ENCODE results near the gene IFFO2.

IFFO2 gene

GRCh38 chr1:18919197-18919905 is 37.1 kb downstream of the IFFO2 start:
- no peak for DNase-seq (ENCODE audit: low spot score)

GRCh38 chr1:18918417-18918816 is 38.1 kb downstream of the IFFO2 start:
- no peak for DNase-seq (ENCODE audit: low spot score)

GRCh38 chr1:18917071-18917799 is 39.2 kb downstream of the IFFO2 start:
- no peak for DNase-seq (ENCODE audit: low spot score)

- DNase-seq (ENCODE audit: low spot score), result no peak
Observed at GRCh38 chr1:18915341-18915740, 41.1 kb downstream of the IFFO2 start.

- DNase-seq (ENCODE audit: low spot score), result peak; percentile 71
Observed at GRCh38 chr1:18913065-18913835, 43.2 kb downstream of the IFFO2 start.

DNA sequence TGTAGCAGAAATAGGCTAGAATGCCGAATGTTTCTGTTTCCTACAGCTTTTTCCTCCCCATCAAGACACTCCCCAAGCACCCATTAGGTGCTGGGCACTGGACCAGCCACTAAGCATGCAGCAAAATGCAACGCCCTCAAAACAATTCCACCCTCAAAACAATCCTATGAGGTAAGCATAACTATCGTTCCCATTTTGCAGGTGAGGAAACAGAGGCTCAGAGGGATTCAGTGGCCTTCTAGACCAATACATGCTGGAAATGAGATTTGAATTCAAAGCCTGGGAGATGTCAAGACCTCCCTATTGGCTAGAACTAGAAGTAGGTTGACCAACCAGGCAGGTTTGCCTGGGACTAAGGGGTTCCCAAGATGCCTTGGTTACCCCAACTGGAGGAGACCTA is 43.9 kb downstream of the IFFO2 start:
- DNase-seq (ENCODE audit: low spot score), result no peak

DNA sequence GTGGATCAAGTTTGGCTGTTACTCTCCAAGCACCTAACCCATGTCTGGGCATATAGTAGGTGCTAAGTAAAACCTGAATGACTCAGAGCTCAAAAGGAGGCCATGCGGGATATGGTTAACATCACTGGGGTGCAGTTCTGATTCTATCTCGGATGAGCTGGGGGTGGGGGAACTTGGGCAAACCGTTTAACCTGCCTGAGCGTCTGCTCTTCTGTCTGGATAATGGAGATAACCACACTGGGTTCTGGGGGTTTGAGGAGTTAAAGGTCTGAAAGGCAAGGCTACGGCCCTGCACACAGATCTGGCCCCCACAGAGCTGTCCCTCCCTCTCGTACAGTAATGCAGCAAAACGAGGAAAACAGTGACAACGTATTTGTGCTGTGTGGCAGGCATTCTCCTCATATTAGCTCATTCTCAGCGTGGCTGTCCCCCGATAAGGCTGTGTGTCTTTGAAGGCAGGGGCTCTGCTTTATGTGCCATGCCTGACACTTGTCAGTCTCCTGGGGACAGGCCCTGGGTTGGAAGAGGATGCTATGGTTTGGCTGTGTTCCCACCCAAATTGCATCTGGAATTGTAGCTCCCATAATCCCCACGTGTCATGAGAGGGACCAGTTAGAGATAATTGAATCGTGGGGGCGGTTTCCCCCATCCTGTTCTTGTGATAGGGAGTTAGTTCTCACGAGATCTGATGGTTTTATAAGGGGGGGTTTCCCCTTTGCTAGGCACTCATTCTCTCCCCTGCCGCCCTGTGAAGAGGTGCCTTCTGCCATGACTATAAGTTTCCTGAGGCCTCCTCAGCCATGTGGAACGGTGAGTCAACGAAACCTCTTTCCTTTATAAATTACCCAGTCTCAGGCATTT is 47.3 kb downstream of the IFFO2 start:
- DNase-seq (ENCODE audit: low spot score), result no peak

DNA sequence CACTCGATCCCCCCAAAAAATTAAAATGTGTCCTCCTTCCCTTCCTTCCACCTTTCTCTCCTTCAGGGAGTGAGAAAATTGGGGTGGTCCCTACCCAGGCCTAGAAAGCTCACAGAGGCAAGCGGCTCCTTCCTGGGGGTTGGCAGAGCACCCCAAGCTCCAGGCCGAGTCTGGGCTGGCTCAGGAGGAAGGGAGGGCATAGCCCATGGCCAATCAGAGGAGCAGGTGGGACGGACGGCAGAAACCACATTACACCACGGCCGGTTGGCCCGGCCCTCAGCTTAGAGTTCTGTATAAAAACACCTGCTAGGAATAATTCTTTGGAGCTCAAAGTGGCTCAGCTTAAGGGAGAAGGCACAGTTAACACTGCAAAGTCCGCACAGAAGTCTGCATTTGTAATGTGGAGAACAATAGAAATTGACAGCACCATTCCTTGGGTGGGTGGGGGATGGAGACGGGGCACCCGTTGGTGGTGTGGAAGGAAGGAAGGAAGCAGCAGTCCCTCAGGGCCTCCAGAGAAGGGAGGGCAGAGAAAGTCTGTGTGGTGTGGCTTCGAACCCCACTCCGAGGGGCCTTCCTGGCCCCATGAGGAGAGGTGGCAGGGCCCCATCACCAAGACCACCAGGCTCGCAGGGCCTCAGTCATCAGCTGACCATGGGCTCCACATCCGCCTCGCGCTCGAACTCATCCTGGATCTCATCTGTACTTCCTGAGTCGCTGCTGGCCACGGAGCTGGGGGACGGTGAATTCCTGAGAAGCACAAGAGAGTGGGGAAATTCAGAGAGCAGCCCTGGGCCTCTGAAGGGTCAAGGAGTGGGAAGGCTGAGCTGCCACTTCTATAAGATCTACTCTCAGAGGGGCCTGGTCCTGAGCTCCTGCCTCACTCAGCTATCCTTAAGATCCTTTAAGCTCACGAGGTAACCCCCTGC is 48.3 kb downstream of the IFFO2 start:
- DNase-seq (ENCODE audit: low spot score), result no peak

DNA sequence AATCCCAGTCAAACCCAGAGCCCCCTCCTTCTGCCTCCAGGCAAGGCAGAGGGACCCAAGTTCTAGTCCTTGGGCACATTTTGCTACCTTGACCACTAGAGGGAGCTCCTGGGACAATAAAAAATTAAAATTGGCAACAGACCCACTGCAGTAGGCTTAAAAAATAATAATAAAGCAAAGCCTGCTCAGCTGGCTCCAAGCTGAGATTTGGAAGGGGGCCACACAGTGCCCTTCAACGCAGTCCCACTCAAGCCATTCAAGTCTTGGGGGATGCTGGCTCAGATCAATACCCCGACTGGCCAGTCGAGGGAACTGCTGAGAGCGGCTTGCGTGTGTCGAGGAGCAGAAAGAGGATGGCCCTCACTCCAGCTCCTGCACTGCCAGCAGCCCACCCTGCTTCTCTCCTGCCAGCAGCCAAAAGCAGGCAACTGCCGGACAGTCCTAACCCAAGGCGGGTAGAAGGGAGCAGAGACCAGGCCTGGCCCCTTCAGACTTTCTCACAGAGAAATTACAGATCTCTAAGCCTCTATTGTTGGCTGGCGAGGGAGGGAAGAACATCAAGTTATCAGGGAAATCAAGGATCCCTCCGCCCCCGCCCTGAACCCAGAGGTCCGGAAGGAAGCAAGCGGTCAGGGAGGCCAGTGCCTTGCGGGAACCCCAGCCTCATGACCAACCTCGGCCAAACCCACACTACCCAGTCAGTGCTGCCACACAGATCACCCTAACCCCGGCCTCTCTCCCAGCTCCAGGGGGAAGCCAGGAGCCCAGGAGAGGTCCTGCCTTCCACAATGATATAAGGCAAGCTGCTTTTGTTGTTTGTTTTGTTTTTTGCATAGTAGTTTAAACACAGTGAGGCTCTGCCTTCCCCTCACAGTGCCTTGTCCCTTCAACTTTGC is 49.2 kb downstream of the IFFO2 start:
- peak; percentile 82 for DNase-seq (ENCODE audit: low spot score)

- DNase-seq (ENCODE audit: low spot score), result no peak
Observed at GRCh38 chr1:18903291-18903756, 53.2 kb downstream of the IFFO2 start.

DNA sequence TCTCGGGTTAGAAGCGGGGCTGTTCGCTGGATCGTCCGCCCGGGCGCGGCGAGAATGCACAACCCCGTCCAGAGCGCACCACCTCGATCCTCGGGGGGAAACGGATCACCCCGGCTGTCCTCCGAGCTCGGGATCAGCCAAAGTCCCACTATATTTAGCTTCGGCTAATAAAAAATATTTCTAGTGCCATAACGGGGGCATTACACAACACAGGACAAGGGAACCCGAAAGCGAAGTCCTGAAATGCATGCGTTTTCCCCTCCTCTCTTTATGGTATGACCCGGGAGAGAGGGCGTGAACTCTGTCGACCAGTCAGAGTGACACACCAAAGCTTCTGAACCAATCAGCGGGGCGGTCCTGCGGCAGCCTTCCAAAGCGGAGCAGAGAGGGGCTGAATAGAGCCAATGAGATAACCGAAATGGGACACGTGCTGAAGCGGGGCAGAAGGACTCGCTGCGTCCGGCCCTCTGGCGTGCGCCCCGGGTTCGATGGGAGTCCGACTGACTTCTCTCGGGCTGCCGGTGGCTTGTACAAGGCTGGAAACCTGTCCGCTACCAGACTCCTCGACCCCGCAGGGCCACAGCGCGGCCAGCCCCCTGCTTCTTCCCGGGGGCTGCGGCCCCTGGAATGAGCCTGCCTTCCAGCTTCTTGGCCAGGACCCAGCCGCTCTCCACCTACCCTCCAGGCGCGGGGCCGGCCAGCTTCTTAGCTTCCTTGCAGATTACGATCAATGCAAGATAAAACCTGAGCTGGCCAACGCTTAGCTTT is 53.8 kb downstream of the IFFO2 start, which contains the start of gene ALDH4A1:
Gene ALDH4A1, minus strand, starts transcription at position 33 of the 768 bp plus-strand sequence. Its CDS starts 32 bp downstream, at position 1.
- DNase-seq (ENCODE audit: low spot score), result peak; percentile 96

DNA sequence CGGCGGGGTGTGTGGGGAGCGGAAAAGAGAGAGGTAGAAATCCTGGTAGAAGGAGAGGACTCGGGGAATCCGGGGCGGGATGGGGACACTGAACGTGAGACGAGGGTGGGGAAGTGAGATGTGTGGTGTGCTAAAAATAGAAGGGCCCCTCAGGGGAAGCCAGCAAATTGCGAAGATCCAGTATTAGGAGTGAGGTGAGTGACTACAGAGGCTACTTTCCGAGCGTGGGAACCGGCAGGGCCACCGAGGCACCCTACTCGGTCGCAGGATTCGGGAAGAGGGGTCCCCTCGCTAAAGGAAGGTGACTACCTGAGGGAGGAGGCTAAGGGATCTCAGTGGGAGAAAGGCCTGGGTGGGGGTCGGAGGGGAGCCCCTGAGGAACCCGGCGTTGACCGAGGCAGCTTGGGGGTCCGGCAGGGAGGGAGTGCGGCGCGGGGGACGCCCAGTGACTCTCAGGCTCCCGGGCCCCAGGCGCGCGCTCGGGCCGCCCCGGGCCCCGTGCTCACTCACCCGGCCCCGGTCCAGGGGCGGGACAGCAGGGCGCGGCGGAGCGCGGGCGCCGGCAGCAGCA is 54.4 kb downstream of the IFFO2 start:
- DNase-seq (ENCODE audit: low spot score), result no peak

DNA sequence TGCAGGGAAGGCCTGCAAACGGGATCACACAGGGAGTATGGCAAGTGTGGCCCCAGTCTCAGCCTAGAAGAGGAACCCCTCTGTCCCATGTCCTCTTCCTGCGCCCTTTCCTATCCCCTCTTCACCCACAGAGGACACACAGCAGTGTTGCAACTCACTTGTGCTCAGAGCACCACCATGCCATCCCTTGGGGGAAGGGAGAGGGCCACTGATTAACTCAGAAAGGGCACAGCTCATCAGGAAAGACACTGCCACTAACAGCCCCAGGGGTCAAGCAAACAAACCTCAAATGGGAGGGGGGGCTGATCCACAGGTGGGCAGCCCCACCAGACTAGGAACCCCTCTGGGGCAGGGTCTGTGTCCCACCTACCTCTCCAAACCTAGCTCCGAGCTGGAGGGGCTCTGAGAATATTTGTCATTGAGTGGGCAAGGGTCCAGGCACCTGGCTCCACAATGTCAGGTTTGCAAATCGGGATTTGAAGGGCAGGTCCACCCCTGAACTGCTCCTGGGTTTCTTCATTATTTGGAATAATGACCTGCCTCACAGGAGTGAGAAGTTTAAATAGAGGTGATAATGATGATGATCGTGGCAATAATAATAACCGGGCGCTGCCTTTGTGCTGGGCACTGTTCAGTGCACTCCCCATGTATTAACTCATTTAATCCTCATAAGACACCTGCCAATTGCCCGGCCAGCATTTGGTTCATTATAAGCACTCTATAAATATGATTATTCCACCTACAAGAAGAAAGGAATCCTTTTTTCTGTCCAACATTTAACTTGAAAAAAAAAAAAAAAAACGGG is 55.1 kb downstream of the IFFO2 start:
- no peak for DNase-seq (ENCODE audit: low spot score)

GRCh38 chr1:18900303-18900841 is 56.1 kb downstream of the IFFO2 start:
- DNase-seq (ENCODE audit: low spot score), result no peak

DNA sequence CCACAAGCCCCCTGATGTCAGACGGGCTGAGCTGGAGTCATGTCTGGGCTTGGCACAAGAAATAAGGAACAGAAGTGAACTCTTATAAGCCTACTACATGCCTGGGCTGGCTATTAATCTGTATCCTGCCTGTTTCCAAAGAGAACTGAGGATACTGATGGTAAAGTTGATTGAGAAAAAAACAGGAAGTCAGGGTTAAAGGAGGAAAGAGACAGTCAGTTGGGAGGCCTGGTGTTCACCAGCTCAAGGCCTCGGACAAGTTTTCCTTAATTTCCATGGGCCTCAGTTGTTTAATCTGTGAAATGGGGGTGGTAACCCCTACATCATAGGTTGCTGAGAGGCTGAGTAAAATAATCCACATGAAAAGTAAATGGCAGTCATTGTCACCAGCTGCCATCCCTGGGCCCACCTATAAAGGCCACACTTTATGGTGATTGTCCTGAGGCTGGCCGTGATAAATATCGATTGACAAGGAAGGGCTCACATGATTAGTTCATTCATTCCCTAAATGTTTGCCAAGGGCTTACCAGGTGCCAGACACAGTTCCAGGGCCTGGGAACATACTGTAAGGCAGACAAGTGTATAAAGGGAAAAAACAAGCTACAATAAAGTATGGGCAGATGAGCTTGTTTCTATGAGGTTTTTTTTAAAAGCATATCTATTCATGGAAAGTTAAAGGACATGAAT is 57.0 kb downstream of the IFFO2 start:
- DNase-seq (ENCODE audit: low spot score), result no peak

DNA sequence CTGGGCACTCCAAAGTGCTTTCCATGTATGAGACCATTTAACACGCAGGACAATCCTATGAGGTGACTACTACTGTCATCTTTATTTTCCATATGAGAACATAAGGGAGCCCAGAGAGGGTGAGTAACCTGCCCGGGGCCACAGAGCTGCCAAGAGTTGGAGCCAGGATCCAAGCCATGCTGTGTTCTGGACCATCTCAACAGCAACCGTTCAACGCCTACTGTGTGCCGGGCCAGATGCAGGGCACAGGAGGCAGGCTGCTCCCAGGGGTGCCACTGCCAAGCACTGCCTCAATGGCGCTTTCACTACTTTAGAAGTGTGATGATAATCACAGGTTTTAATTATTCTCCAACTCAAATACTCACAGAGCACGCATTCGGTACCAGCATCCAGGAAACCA is 57.9 kb downstream of the IFFO2 start:
- DNase-seq (ENCODE audit: low spot score), result no peak

GRCh38 chr1:18895317-18895716 is 61.2 kb downstream of the IFFO2 start:
- no peak for DNase-seq (ENCODE audit: low spot score)
